GM13977 (cell line): Measurements from ENCODE around the gene OR52L1.

ENCODE experiments used
- DNase-seq: peaks from one replicate; pipeline ENCODE4 v3.0.0; 2012; ENCODE audit warnings: low spot score
- in situ Hi-C: fragments of 300-500 bp; cut with MboI; formaldehyde crosslinking; loops from one replicate; pipeline ENCODE4 v1.12.0; 2022; ENCODE audit warnings: low sequenced_read_pairs, low pct_unique_long_range_greater_than_20kb, mixed read lengths, inconsistent platforms; ENCODE audit not compliant: unreplicated experiment
- TF ChIP-seq, protein P1 (sequence below): IDR thresholded peaks from 2 replicates; pipeline ENCODE4 v1.5.1; 2012; ENCODE audit warnings: mild to moderate bottlenecking, control low read depth; ENCODE audit not compliant: insufficient read depth; ENCODE audit errors: extremely low read depth, missing control alignments

The OR52L1 gene

DNA sequence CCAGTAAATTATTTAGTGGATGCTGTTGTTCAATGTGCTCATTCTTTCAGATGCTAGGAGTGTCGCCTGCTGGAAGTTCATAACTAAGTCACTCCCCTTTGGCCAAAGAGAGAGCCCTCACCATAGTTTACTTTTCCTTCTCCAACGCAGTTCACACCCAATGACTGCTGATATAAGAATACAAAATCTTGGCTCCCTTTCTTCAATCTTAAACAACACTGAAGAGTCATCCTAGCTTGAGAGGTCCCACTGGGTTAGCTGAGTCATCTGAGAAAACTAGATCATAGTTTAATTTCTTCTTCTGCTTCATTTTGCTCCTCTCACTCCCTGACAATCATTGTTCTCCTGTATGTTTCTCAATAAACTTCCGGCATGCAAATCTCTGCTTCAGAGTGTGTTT, 5.4 kb upstream of the OR52L1 start:
- TF ChIP-seq, protein P1, sequence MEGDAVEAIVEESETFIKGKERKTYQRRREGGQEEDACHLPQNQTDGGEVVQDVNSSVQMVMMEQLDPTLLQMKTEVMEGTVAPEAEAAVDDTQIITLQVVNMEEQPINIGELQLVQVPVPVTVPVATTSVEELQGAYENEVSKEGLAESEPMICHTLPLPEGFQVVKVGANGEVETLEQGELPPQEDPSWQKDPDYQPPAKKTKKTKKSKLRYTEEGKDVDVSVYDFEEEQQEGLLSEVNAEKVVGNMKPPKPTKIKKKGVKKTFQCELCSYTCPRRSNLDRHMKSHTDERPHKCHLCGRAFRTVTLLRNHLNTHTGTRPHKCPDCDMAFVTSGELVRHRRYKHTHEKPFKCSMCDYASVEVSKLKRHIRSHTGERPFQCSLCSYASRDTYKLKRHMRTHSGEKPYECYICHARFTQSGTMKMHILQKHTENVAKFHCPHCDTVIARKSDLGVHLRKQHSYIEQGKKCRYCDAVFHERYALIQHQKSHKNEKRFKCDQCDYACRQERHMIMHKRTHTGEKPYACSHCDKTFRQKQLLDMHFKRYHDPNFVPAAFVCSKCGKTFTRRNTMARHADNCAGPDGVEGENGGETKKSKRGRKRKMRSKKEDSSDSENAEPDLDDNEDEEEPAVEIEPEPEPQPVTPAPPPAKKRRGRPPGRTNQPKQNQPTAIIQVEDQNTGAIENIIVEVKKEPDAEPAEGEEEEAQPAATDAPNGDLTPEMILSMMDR = no peak
- in situ Hi-C loops = no loop called here
- DNase-seq = no peak

DNA sequence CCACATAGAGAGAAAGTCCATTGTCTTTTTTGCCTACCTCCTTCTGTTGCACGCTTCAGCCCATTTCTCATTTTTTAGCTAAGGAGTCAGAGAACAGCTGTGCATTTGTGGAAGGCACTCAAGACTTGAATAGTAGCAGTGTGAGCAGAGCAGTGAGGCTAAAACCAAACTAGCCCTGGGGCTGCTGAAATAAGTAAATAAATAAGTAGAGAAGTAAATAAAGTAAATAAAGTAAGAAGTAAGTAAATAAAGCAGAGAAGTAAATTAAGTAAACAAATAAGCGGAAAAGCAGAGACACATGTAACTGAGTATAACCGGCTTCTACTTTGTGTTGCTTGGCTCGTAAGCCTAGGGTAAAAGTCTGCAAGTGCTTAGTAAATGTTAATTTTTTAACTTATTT, 2.4 kb upstream of the OR52L1 start:
- TF ChIP-seq, protein P1 = peak; percentile 1
- no peak for DNase-seq
- in situ Hi-C loops = no loop called here

DNA sequence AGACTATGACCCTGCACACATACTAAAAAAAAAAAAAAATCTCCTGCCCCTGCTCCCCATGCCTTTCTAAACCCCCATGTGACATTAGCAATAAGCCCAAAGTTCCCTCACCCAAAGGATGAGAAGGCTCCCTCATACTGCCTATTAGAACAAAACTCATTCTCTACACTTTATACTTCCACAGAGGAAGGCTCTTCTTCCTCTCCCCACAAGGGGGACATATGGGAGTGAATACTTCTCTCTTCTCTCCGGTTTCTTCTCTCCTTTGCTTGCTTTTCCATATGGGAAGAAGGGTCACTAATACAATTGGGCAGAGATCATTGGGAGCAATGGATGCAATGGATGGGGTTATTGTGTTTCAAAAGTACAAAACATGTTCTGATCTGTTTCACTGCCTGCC, 3.3 kb downstream of the OR52L1 start:
- in situ Hi-C loops = no loop called here
- TF ChIP-seq, protein P1 = no peak
- DNase-seq = no peak

DNA sequence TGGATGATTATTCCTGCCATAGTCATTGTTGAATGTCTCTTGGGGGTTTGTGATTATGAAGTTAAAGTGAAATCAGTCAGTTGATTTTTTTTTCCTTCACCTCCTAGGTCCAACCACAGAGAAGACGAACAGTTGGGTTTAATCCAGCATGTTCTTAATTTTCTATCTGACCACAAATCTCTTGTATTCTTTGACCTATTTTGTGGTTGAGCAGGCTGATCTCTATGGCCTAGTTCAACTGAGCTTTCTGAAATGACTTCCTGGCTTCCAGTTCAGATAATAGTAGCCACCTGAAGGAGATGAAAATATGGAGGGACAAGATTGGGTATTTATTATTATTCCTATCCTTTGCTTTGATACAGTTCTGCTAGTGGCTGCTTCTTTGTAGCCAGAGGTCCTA, 13.3 kb downstream of the OR52L1 start:
- DNase-seq = no peak
- TF ChIP-seq, protein P1 = no peak
- in situ Hi-C loops = no loop called here

DNA sequence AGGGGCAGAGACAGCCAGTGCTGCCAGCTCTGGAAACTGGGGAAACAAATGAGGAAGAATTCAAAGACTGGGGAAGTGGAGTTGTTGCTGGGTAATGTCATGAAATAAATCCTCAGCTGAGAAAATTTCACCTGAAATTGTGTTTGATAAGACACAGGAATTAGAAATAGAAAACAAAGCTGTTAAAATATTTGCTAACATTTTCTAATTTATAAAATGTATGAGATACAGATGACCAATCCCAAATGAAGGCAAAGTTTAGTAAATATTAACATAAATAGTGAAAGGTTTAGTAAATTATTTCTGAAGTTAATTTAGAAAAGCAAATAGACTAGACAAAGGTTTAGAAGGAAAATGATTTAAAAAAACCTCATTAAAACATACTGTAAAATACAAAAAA, 18.4 kb downstream of the OR52L1 start, which contains the start of gene OR56A5:
Gene OR56A5 (minus strand): TSS at position 101 of the 400 bp plus-strand sequence. CDS start 0 bp downstream, at position 101.
- DNase-seq = no peak
- in situ Hi-C loops = no loop called here
- TF ChIP-seq, protein P1 = no peak

DNA sequence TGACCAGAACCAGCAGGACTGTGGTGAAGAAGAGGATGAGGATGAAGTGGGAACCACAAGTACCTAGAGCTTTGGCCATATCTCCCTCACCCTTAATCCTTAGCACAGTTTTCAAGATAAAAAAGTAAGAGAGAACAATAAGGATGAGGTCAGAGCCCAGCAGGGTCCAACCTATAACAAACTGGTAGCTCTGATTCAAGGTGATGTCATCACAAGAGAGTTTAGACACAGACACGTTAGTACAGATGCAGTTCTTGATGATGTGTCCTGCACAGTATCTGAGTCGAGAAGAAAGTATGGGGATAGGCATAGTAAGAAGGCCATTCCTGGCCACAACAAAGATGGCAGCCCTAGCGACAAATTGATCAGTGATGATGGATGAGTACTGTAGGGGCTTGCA, 19.1 kb downstream of the OR52L1 start:
- in situ Hi-C loops = no loop called here

More for the DNA sequence above, 19.1 kb downstream of the OR52L1 start:
- TF ChIP-seq, protein P1 = no peak
- DNase-seq = no peak
